Adipose tissue (tissue), 3 donors: ENCODE results near the gene ARMH4. TPM values are rescaled to one million over a fixed set of nuclear protein-coding genes. Genes with fewer than 3 reads are reported as not detected.

ENCODE experiments used
- H3K27ac ChIP-seq: one replicate; pipeline ENCODE4 v1.5.1; 2013; ENCODE audit warnings: low read depth, low read length
- WGBS, 3 donors: extraction: QIAGEN DNeasy Blood & Tissue Kit; methylation state at CpG; one replicate each; pipeline ENCODE4 v1.1.7; 2013; 5-methylcytosine and 5-hydroxymethylcytosine counted together
- polyA plus RNA-seq, 3 donors: library from polyadenylated mRNA; stranded (reverse); fragments of 200-250 nt; gene quantifications; one replicate each; pipeline ENCODE4 v1.2.3, GENCODE V29; 2013
- donor health status: healthy with polysubstance abuse.
- donor health status: Bipolar disorder and iron deficiency.
- donor health status: healthy.

The ARMH4 gene
- polyA plus RNA-seq = 1 to 10 TPM in 2 of 3 donors, under 1 TPM in 1; 0.61 to 2.2 (median 1.9) TPM

GRCh38 chr14:58152014-58152857 lies at the start of gene ARMH4:
Gene ARMH4 (minus strand): TSS chr14:58152213. CDS start chr14:58139358, 12,855 bp downstream.
- no peak within 1 kb of the TSS for H3K27ac ChIP-seq
- WGBS, 3 donors = 1% methylated on average over 68 to 70 of the region's 70 CpGs

GRCh38 chr14:58200846-58201245 lies 48.8 kb upstream of the ARMH4 start:
- H3K27ac ChIP-seq = no peak overlapping the region
- 1 to 3% (median 2%) methylated on average over 2 of the region's 2 CpGs for WGBS, 3 donors

GRCh38 chr14:58200480-58200841 lies 48.4 kb upstream of the ARMH4 start:
- H3K27ac ChIP-seq = peak overlapping the region; percentile 92

GRCh38 chr14:58199726-58200479 lies 47.9 kb upstream of the ARMH4 start, which contains the start of gene ACTR10:
Gene ACTR10 (plus strand): TSS chr14:58200149. CDS start chr14:58200218, 69 bp downstream.
- H3K27ac ChIP-seq = peak within 1 kb of the TSS; percentile 92
- WGBS, 3 donors = 0% methylated on average over 51 to 78 of the region's 78 CpGs

More at GRCh38 chr14:58200480-58200841, 48.4 kb upstream of the ARMH4 start:
- 0 to 1% (median 1%) methylated on average over 11 of the region's 11 CpGs for WGBS, 3 donors

GRCh38 chr14:58198086-58198485 lies 46.1 kb upstream of the ARMH4 start:
- H3K27ac ChIP-seq = no peak overlapping the region
- 84 to 93% (median 91%) methylated on average over 5 of the region's 5 CpGs for WGBS, 3 donors

GRCh38 chr14:58196198-58196597 lies 44.2 kb upstream of the ARMH4 start:
- no peak overlapping the region for H3K27ac ChIP-seq
- 80 to 92% (median 91%) methylated on average over 1 of the region's 1 CpG for WGBS, 3 donors

GRCh38 chr14:58193542-58193941 lies 41.5 kb upstream of the ARMH4 start:
- WGBS, 3 donors = 58 to 78% (median 66%) methylated on average over 2 of the region's 2 CpGs
- H3K27ac ChIP-seq = no peak overlapping the region

- WGBS, 3 donors = 61 to 74% (median 73%) methylated on average over 3 of the region's 3 CpGs
- H3K27ac ChIP-seq = no peak overlapping the region
Measured at GRCh38 chr14:58191763-58192601, 40.0 kb upstream of the ARMH4 start.

- WGBS, 3 donors = 65 to 77% (median 74%) methylated on average over 2 of the region's 2 CpGs
- H3K27ac ChIP-seq = no peak overlapping the region
Measured at GRCh38 chr14:58189176-58189575, 37.2 kb upstream of the ARMH4 start.

GRCh38 chr14:58177125-58177524 lies 25.1 kb upstream of the ARMH4 start:
- 71 to 81% (median 80%) methylated on average over 5 of the region's 5 CpGs for WGBS, 3 donors
- no peak overlapping the region for H3K27ac ChIP-seq

GRCh38 chr14:58171090-58171489 lies 19.1 kb upstream of the ARMH4 start:
- H3K27ac ChIP-seq = no peak overlapping the region
- WGBS, 3 donors = 16 to 19% (median 19%) methylated on average over 6 of the region's 6 CpGs

- WGBS, 3 donors = 69 to 89% (median 86%) methylated on average over 5 of the region's 5 CpGs
- no peak overlapping the region for H3K27ac ChIP-seq
Measured at GRCh38 chr14:58167891-58168290, 15.9 kb upstream of the ARMH4 start.

GRCh38 chr14:58167057-58167456 lies 15.0 kb upstream of the ARMH4 start:
- no peak overlapping the region for H3K27ac ChIP-seq
- WGBS, 3 donors = 44 to 50% (median 44%) methylated on average over 1 of the region's 1 CpG

- no peak overlapping the region for H3K27ac ChIP-seq
- 27 to 34% (median 32%) methylated on average over 10 of the region's 10 CpGs for WGBS, 3 donors
Measured at GRCh38 chr14:58166005-58166983, 14.3 kb upstream of the ARMH4 start.

- H3K27ac ChIP-seq = no peak overlapping the region
Measured at GRCh38 chr14:58160561-58160960, 8.5 kb upstream of the ARMH4 start.

GRCh38 chr14:58151133-58152013 lies 640 bp downstream of the ARMH4 start:
- WGBS, 3 donors = 1 to 2% (median 2%) methylated on average over 42 to 56 of the region's 56 CpGs
- H3K27ac ChIP-seq = no peak overlapping the region
